ENCODE results near the gene KLHL29. TPM values are rescaled to one million over a fixed set of nuclear protein-coding genes. Genes with fewer than 3 reads are reported as not detected.
"Not testable (repeated sequence)": the region's sequence is repeated elsewhere in the genome, so short reads cannot be mapped to it uniquely, and the experiment has no call there.

The KLHL29 gene
- polyA plus RNA-seq, 3 donors = 1.4 to 10.2 (median 4.6) TPM

GRCh38 chr2:23388294-23388693 is 3.3 kb downstream of the KLHL29 start:
- no peak overlapping the region for H3K27ac ChIP-seq (ENCODE audit: low read depth, low read length)
- 56 to 93% (median 91%) methylated on average over 3 of the region's 3 CpGs for WGBS, 3 donors

- H3K27ac ChIP-seq (ENCODE audit: low read depth, low read length) = no peak overlapping the region
- WGBS, 3 donors = 85 to 93% (median 92%) methylated on average over 4 of the region's 4 CpGs
Observed at GRCh38 chr2:23388756-23389514, 4.0 kb downstream of the KLHL29 start.

GRCh38 chr2:23390152-23390551 is 5.2 kb downstream of the KLHL29 start:
- H3K27ac ChIP-seq (ENCODE audit: low read depth, low read length) = no peak overlapping the region
- 58 to 78% (median 60%) methylated on average over 11 of the region's 11 CpGs for WGBS, 3 donors

- 81 to 87% (median 85%) methylated on average over 10 of the region's 10 CpGs for WGBS, 3 donors
- H3K27ac ChIP-seq (ENCODE audit: low read depth, low read length) = not testable (repeated sequence)
Observed at GRCh38 chr2:23391237-23391736, 6.3 kb downstream of the KLHL29 start.

GRCh38 chr2:23393722-23394121 is 8.7 kb downstream of the KLHL29 start:
- H3K27ac ChIP-seq (ENCODE audit: low read depth, low read length) = no peak overlapping the region
- WGBS, 3 donors = 61 to 78% (median 73%) methylated on average over 8 of the region's 8 CpGs

GRCh38 chr2:23394700-23395099 is 9.7 kb downstream of the KLHL29 start:
- WGBS, 3 donors = 55 to 69% (median 58%) methylated on average over 4 of the region's 4 CpGs
- H3K27ac ChIP-seq (ENCODE audit: low read depth, low read length) = no peak overlapping the region

GRCh38 chr2:23397478-23397877 is 12.5 kb downstream of the KLHL29 start:
- 68 to 74% (median 70%) methylated on average over 4 of the region's 4 CpGs for WGBS, 3 donors
- no peak overlapping the region for H3K27ac ChIP-seq (ENCODE audit: low read depth, low read length)

GRCh38 chr2:23399674-23400261 is 14.8 kb downstream of the KLHL29 start:
- no peak overlapping the region for H3K27ac ChIP-seq (ENCODE audit: low read depth, low read length)
- WGBS, 3 donors = 79 to 83% (median 80%) methylated on average over 10 of the region's 10 CpGs

- no peak overlapping the region for H3K27ac ChIP-seq (ENCODE audit: low read depth, low read length)
- 91 to 97% (median 92%) methylated on average over 4 of the region's 4 CpGs for WGBS, 3 donors
Observed at GRCh38 chr2:23400703-23401102, 15.7 kb downstream of the KLHL29 start.

GRCh38 chr2:23401427-23402204 is 16.6 kb downstream of the KLHL29 start:
- WGBS, 3 donors = 75 to 87% (median 86%) methylated on average over 14 of the region's 14 CpGs
- H3K27ac ChIP-seq (ENCODE audit: low read depth, low read length) = no peak overlapping the region

- 43 to 75% (median 62%) methylated on average over 6 of the region's 6 CpGs for WGBS, 3 donors
- H3K27ac ChIP-seq (ENCODE audit: low read depth, low read length) = no peak overlapping the region
Observed at GRCh38 chr2:23402205-23402740, 17.3 kb downstream of the KLHL29 start.

GRCh38 chr2:23404426-23404825 is 19.4 kb downstream of the KLHL29 start:
- H3K27ac ChIP-seq (ENCODE audit: low read depth, low read length) = no peak overlapping the region
- WGBS, 3 donors = 5 to 16% (median 5%) methylated on average over 8 of the region's 8 CpGs

- no peak overlapping the region for H3K27ac ChIP-seq (ENCODE audit: low read depth, low read length)
- WGBS, 3 donors = 92 to 96% (median 93%) methylated on average over 8 of the region's 8 CpGs
Observed at GRCh38 chr2:23409248-23409647, 24.3 kb downstream of the KLHL29 start.

- H3K27ac ChIP-seq (ENCODE audit: low read depth, low read length) = no peak overlapping the region
- WGBS, 3 donors = 80 to 85% (median 85%) methylated on average over 6 of the region's 6 CpGs
Observed at GRCh38 chr2:23410596-23410995, 25.6 kb downstream of the KLHL29 start.

GRCh38 chr2:23411752-23412431 is 26.9 kb downstream of the KLHL29 start:
- 74 to 87% (median 79%) methylated on average over 9 of the region's 9 CpGs for WGBS, 3 donors
- no peak overlapping the region for H3K27ac ChIP-seq (ENCODE audit: low read depth, low read length)

GRCh38 chr2:23412556-23413155 is 27.7 kb downstream of the KLHL29 start:
- no peak overlapping the region for H3K27ac ChIP-seq (ENCODE audit: low read depth, low read length)

GRCh38 chr2:23413641-23414040 is 28.7 kb downstream of the KLHL29 start:
- 82 to 90% (median 89%) methylated on average over 8 of the region's 8 CpGs for WGBS, 3 donors
- H3K27ac ChIP-seq (ENCODE audit: low read depth, low read length) = no peak overlapping the region

More at GRCh38 chr2:23412556-23413155, 27.7 kb downstream of the KLHL29 start:
- 70 to 87% (median 83%) methylated on average over 11 of the region's 11 CpGs for WGBS, 3 donors

- no peak overlapping the region for H3K27ac ChIP-seq (ENCODE audit: low read depth, low read length)
- WGBS, 3 donors = 83 to 89% (median 85%) methylated on average over 8 of the region's 8 CpGs
Observed at GRCh38 chr2:23414106-23414505, 29.1 kb downstream of the KLHL29 start.
